Measurements from ENCODE around the gene CGB1. TPM values are rescaled to one million over a fixed set of nuclear protein-coding genes. Genes with fewer than 3 reads are reported as not detected.

The CGB1 gene
- total and polyA plus RNA-seq, 2 donors (not counting 3 experiments of a cell fraction or from before 2014, with no cell fraction given), result not detected

GRCh38 chr19:49069026-49069425, 32.3 kb upstream of the CGB1 start:
- DNase-seq (ENCODE audit: low read depth, low spot score), result no peak
- no peak overlapping the region for H3K4me3 ChIP-seq (replicated peaks in 1 of 3; ENCODE audit: insufficient read depth in 1 of 3, low read depth in 1 of 3, low read length in 3 of 3)
- H3K79me2 ChIP-seq (ENCODE audit: control insufficient read depth, insufficient read depth, low read length), result no peaks in the 10 kb centered on the region
- H4K20me1 ChIP-seq (replicated peaks; ENCODE audit: control insufficient read depth, extremely low read depth, insufficient read depth, low read length), result no peaks in the 10 kb centered on the region
- H3K4me1 ChIP-seq (ENCODE audit: control insufficient read depth, extremely low read depth, insufficient read depth, low read length), result no peaks in the 10 kb centered on the region
- H3K4me2 ChIP-seq (ENCODE audit: insufficient read depth, low read length), result no peak overlapping the region
- CTCF ChIA-PET, result interaction anchor here (0.8 to 2.0 kb wide), 4 partner anchors 13 to 130 kb away, joined by 3 to 5 read pairs (median 4); no protein-coding TSS in a partner anchor
- dilution Hi-C loops (cut with MboI; ENCODE audit: extremely low pct_ligation_motif_present, low sequenced_read_pairs) (no loop called here), intact Hi-C loops (cut with micrococcal nuclease) (no loop called here)
- H3K9me1 ChIP-seq (replicated peaks; ENCODE audit: control insufficient read depth, extremely low read depth, insufficient read depth, low read length), result no peaks in the 10 kb centered on the region
- H3K36me3 ChIP-seq (ENCODE audit: control insufficient read depth in 2 of 2, extremely low read depth in 1 of 2, insufficient read depth in 2 of 2, low read length in 2 of 2), result no peaks in the 10 kb centered on the region
- FAIRE-seq, result no peak
- POLR2A ChIA-PET, result no interaction called here
- no peaks in the 10 kb centered on the region for H3K9me3 ChIP-seq (replicated peaks; ENCODE audit: control insufficient read depth, insufficient read depth, low read length)
- no peak overlapping the region for H2AFZ ChIP-seq (ENCODE audit: low read depth, low read length)
- TF ChIP-seq CTCF (IDR thresholded peaks at IDR 0.05; ENCODE audit: extremely low read depth in 1 of 2, insufficient read depth in 1 of 2, low read depth in 1 of 2, low read length in 2 of 2) (no peak), MYC (IDR thresholded peaks at IDR 0.05; ENCODE audit: low read depth, low read length) (no peak), JUN (IDR thresholded peaks at IDR 0.05; ENCODE audit: borderline replicate concordance, insufficient read depth, insufficient read length, low read depth) (no peak), FOS (IDR thresholded peaks at IDR 0.05; ENCODE audit: borderline replicate concordance, insufficient read depth, low read length) (no peak)
- BruUV-seq (replicated peaks), result no TSS peak
- H3K27ac ChIP-seq (ENCODE audit: insufficient read depth, low read depth, low read length), result no peak overlapping the region
- peaks cover 49 to 56% of the 10 kb centered on the region in 2 experiments for H3K27me3 ChIP-seq (ENCODE audit: control insufficient read depth in 2 of 2, insufficient read depth in 2 of 2, low read length in 2 of 2)
- no peak overlapping the region for H3K9ac ChIP-seq (replicated peaks; ENCODE audit: extremely low read depth, insufficient read depth, low read length)

GRCh38 chr19:49067554-49067953, 30.9 kb upstream of the CGB1 start:
- H4K20me1 ChIP-seq (replicated peaks; ENCODE audit: control insufficient read depth, extremely low read depth, insufficient read depth, low read length), result no peaks in the 10 kb centered on the region
- FAIRE-seq (no peak), DNase-seq (ENCODE audit: low read depth, low spot score) (no peak)
- CTCF ChIA-PET, result interaction anchor here (0.7 to 1.4 kb wide), 3 partner anchors 8 to 30 kb away, joined by 3 to 7 read pairs (median 4); partner anchors contain the start of gene CGB7
- H2AFZ ChIP-seq (ENCODE audit: low read depth, low read length), result no peak overlapping the region
- H3K9ac ChIP-seq (replicated peaks; ENCODE audit: extremely low read depth, insufficient read depth, low read length), result no peak overlapping the region
- intact Hi-C loops (cut with micrococcal nuclease), result loop anchor here (1.0 kb wide), 1 partner anchor 10 kb away; the partner anchor contains the start of gene CGB7
- no peaks in the 10 kb centered on the region for H3K9me3 ChIP-seq (replicated peaks; ENCODE audit: control insufficient read depth, insufficient read depth, low read length)
- dilution Hi-C loops (cut with MboI; ENCODE audit: extremely low pct_ligation_motif_present, low sequenced_read_pairs), result no loop called here
- TF ChIP-seq JUN (IDR thresholded peaks at IDR 0.05; ENCODE audit: borderline replicate concordance, insufficient read depth, insufficient read length, low read depth) (no peak), MAX (IDR thresholded peaks at IDR 0.05; ENCODE audit: insufficient read depth, insufficient read length) (no peak), POLR2A (IDR thresholded peaks at IDR 0.05; ENCODE audit: low read depth, low read length) (no peak), EZH2 (IDR thresholded peaks at IDR 0.05; ENCODE audit: borderline replicate concordance, low read depth, low read length, severe bottlenecking) (no peak), POLR2AphosphoS5 (IDR thresholded peaks at IDR 0.05; ENCODE audit: insufficient read depth, low read depth, low read length) (no peak), FOS (IDR thresholded peaks at IDR 0.05; ENCODE audit: borderline replicate concordance, insufficient read depth, low read length) (no peak), CTCF (IDR thresholded peaks at IDR 0.05; ENCODE audit: extremely low read depth in 1 of 2, insufficient read depth in 1 of 2, low read depth in 1 of 2, low read length in 2 of 2) (no peak), MYC (IDR thresholded peaks at IDR 0.05; ENCODE audit: low read depth, low read length) (no peak), GATA2 (IDR thresholded peaks at IDR 0.05; ENCODE audit: insufficient read depth, insufficient read length, low read depth, low read length) (no peak)
- no peaks in the 10 kb centered on the region for H3K4me1 ChIP-seq (ENCODE audit: control insufficient read depth, extremely low read depth, insufficient read depth, low read length)
- no peaks in the 10 kb centered on the region for H3K79me2 ChIP-seq (ENCODE audit: control insufficient read depth, insufficient read depth, low read length)
- no peak overlapping the region for H3K4me2 ChIP-seq (ENCODE audit: insufficient read depth, low read length)
- no peaks in the 10 kb centered on the region for H3K9me1 ChIP-seq (replicated peaks; ENCODE audit: control insufficient read depth, extremely low read depth, insufficient read depth, low read length)
- no peaks in the 10 kb centered on the region for H3K36me3 ChIP-seq (ENCODE audit: control insufficient read depth in 2 of 2, extremely low read depth in 1 of 2, insufficient read depth in 2 of 2, low read length in 2 of 2)
- no peak overlapping the region for H3K27ac ChIP-seq (ENCODE audit: insufficient read depth, low read depth, low read length)
- H3K4me3 ChIP-seq (replicated peaks in 1 of 3; ENCODE audit: insufficient read depth in 1 of 3, low read depth in 1 of 3, low read length in 3 of 3), result no peak overlapping the region
- POLR2A ChIA-PET, result no interaction called here
- peaks cover 42 to 47% of the 10 kb centered on the region in 2 experiments for H3K27me3 ChIP-seq (ENCODE audit: control insufficient read depth in 2 of 2, insufficient read depth in 2 of 2, low read length in 2 of 2)
- BruUV-seq (replicated peaks), result no TSS peak

All from endothelial cell of umbilical vein (primary cell).